IPS DF 6.9 (cell line): Measurements from ENCODE around the gene GNLY.

Experiments used
- DNase-seq: peaks from one replicate; pipeline ENCODE4 v3.0.0-alpha.2; 2013; ENCODE audit warnings: low read depth, low spot score
- H3K27ac ChIP-seq: one replicate; pipeline ENCODE4 v1.5.1; 2013; ENCODE audit warnings: low read length, control low read depth
- H3K27me3 ChIP-seq: 2 replicates; pipeline ENCODE4 v1.6.1; 2013; ENCODE audit warnings: mild to moderate bottlenecking, low read length; ENCODE audit not compliant: control insufficient read depth, insufficient read depth
- H3K36me3 ChIP-seq: 2 replicates; pipeline ENCODE4 v1.6.1; 2013; ENCODE audit warnings: low read length; ENCODE audit not compliant: control insufficient read depth, insufficient read depth
- H3K4me1 ChIP-seq: 2 replicates; pipeline ENCODE4 v1.6.1; 2013; ENCODE audit warnings: low read length; ENCODE audit not compliant: control insufficient read depth, insufficient read depth
- H3K4me3 ChIP-seq: 2 replicates; pipeline ENCODE4 v1.5.1; 2013; ENCODE audit warnings: mild to moderate bottlenecking, low read length
- H3K9me3 ChIP-seq: 2 replicates; pipeline ENCODE4 v1.6.1; 2013; ENCODE audit warnings: low read length, inconsistent platforms; ENCODE audit not compliant: control insufficient read depth, insufficient read depth
- WGBS: extraction: QIAGEN DNeasy Blood & Tissue Kit; methylation state at CpG from one replicate; pipeline ENCODE4 v1.1.7; 2013; ENCODE audit warnings: mixed read lengths, missing lambda C conversion rate; ENCODE audit not compliant: insufficient read length, insufficient coverage; 5-methylcytosine and 5-hydroxymethylcytosine counted together

Gene GNLY

GRCh38 chr2:85745619-85746018 is 51.5 kb downstream of the GNLY start:
- Histone ChIP-seq H3K27me3 (no peaks in the 10 kb centered on the region; the same call in 1 of the 2 replicates), H3K4me1 (no peaks in the 10 kb centered on the region), H3K27ac (no peak overlapping the region), H3K4me3 (no peak overlapping the region), H3K36me3 (no peaks in the 10 kb centered on the region), H3K9me3 (no peaks in the 10 kb centered on the region)
- WGBS: no CpG with 5 or more reads among the region's 8 CpGs
- DNase-seq: no peak

- no peak overlapping the region for H3K4me3 ChIP-seq
- H3K27me3 ChIP-seq: peaks cover 4% of the 10 kb centered on the region; the same call in 1 of the 2 replicates
- H3K4me1 ChIP-seq: no peaks in the 10 kb centered on the region
- H3K36me3 ChIP-seq: no peaks in the 10 kb centered on the region
- WGBS: no CpG with 5 or more reads among the region's 8 CpGs
- H3K27ac ChIP-seq: no peak overlapping the region
- no peaks in the 10 kb centered on the region for H3K9me3 ChIP-seq
- no peak for DNase-seq
These were observed 52.3 kb downstream of the GNLY start for GRCh38 chr2:85746321-85747004.

- Histone ChIP-seq H3K4me3 (no peak overlapping the region), H3K4me1 (no peaks in the 10 kb centered on the region), H3K36me3 (no peaks in the 10 kb centered on the region), H3K27me3 (peaks cover 14% of the 10 kb centered on the region), H3K27ac (no peak overlapping the region), H3K9me3 (no peaks in the 10 kb centered on the region)
- no peak for DNase-seq
- WGBS: no CpG with 5 or more reads among the region's 3 CpGs
These were observed 53.3 kb downstream of the GNLY start for GRCh38 chr2:85747441-85747840.

GRCh38 chr2:85748039-85748734 is 54.0 kb downstream of the GNLY start:
- DNase-seq: no peak
- H3K9me3 ChIP-seq: no peaks in the 10 kb centered on the region
- peaks cover 22% of the 10 kb centered on the region for H3K27me3 ChIP-seq
- no peaks in the 10 kb centered on the region for H3K36me3 ChIP-seq
- H3K27ac ChIP-seq: no peak overlapping the region
- no peaks in the 10 kb centered on the region for H3K4me1 ChIP-seq
- WGBS: no CpG with 5 or more reads among the region's 9 CpGs
- no peak overlapping the region for H3K4me3 ChIP-seq
